NCI-H2081 (cell line): ENCODE measurements around the gene KRT81.
A peak's percentile ranks its signal among the peaks of the same experiment; 100 is the strongest.
"Not testable (repeated sequence)": the region's sequence is repeated elsewhere in the genome, so short reads cannot be mapped to it uniquely, and the experiment has no call there.

ENCODE experiments used
- DNase-seq, 2 experiments: peaks; one replicate each; lab custom pipeline; 2025; lab: John Stamatoyannopoulos, UW

Gene KRT81

GRCh38 chr12:52253391-52254179 is 37.7 kb downstream of the KRT81 start:
- no peak for DNase-seq

DNA sequence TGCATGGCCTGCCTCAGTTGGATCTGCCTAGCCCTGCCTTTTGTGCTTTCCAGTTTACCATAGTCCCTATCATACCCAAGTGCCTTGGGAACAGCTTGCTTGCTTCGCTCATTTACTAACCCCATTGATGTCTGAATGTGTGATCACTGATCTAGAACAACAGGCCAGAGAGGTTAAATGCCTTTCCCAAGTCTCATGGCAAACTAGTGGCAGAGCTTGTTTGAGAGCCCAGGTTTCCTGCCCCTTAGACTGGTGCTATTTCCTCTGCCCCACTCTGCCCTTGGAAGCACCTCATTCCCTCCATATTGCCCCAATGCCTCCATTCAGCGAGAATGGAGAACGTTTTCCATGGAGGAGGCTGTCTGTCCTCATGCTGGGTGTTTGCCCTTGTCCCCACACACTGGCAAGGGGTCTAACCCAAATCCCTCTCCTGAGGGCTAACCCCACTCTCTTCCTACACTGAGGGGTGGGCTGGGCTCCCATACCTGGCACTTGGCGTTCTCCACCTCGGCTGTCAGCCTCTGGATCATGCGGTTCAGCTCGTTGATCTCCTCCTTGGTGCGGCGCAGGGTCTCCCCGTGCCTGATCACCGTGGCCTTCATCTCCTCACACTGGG is 38.5 kb downstream of the KRT81 start:
- no peak for DNase-seq

- not testable (repeated sequence) for DNase-seq
Measured at GRCh38 chr12:52252175-52252615, 39.1 kb downstream of the KRT81 start.

DNA sequence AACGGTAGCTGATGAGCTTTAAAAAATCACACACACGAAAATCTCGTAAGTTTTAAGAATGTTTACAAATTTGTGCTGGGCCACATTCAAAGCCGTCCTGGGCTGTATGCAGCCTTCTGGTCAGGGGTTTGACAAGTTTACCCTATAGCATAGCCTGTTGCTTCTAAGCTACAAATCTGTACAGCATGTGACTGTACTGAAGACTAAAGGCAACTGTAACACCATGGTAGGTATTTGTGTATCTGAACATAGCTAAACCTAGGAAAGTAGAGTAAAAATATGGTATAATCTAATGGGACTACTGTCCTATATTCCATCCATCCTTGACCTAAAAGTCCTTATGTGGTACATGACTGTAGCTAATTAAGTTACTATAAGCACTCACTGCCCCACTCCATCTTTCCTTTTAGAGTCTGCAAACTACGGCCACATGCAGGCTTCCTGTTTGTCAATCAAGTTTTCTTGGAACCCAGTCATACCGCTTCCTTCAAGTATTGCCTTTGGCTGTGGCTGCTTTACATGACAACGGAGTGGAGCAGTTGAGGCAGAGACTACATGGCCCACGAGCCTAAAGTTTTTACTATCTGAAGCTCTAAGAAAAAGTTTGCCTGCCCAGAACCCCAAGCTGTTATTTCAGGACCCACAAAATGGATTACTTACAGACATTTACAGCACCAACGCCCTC is 39.8 kb downstream of the KRT81 start:
- DNase-seq: no peak

- no peak for DNase-seq
Measured at GRCh38 chr12:52250048-52250990, 41.0 kb downstream of the KRT81 start.

DNA sequence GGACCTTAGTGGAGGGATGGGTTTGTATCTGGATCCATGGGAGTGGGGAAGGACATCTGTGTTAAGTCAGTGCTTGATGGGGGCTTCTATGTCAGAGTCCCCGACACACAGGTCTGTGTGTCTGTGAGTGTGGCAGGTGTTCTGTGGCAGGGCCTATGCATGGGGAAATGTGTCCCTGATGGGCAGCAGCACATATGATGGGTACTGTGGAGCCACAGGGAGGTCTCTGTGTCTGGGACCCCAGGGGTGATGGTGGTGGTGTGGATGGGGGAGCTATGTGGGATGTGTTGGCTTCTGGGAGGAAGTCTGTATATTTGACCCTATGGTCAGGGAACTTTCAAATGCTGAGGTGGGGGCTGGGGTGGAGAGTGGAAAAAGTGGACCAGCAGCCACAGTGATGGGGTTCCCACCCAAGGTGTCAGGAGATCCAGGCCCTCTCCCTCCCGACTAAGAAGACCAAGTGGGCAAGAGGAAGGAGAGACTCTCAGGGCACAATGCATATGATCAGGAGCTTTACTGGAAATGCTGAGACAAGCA is 41.8 kb downstream of the KRT81 start:
- no peak for DNase-seq

DNA sequence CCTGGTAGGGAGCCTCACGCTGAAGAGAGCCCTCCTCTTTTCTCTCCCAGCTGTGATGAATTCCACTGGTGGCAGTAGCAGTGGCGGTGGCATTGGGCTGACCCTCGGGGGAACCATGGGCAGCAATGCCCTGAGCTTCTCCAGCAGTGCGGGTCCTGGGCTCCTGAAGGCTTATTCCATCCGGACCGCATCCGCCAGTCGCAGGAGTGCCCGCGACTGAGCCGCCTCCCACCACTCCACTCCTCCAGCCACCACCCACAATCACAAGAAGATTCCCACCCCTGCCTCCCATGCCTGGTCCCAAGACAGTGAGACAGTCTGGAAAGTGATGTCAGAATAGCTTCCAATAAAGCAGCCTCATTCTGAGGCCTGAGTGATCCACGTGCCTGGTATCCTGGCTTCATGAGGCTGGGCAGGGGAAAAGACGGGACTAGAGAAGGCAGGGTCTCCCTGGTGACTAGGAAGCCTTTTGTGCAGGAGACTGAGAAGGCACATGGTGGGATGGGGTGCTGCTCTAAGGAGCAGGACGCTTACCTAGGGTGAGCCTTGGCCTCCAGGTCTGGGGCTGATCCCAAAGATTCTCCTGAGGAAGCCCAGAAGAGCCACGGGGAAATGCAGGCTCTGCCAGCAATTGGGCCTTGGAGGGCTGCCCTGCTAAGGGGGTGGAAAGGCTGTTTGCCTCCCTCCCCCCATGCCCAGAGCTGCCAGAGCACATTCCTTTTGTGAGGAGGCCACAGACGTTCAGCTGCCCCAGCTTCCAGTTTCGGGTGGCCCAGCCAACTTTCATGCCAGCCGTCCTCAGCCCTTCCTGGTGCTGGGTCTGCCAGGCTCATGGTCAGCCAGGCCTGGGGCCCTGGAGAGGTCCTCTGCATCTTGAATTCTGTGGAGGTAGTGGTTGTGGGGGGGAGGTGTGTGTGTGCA is 42.5 kb downstream of the KRT81 start:
- DNase-seq: peak in 1 of 2 experiments; percentile 22

DNA sequence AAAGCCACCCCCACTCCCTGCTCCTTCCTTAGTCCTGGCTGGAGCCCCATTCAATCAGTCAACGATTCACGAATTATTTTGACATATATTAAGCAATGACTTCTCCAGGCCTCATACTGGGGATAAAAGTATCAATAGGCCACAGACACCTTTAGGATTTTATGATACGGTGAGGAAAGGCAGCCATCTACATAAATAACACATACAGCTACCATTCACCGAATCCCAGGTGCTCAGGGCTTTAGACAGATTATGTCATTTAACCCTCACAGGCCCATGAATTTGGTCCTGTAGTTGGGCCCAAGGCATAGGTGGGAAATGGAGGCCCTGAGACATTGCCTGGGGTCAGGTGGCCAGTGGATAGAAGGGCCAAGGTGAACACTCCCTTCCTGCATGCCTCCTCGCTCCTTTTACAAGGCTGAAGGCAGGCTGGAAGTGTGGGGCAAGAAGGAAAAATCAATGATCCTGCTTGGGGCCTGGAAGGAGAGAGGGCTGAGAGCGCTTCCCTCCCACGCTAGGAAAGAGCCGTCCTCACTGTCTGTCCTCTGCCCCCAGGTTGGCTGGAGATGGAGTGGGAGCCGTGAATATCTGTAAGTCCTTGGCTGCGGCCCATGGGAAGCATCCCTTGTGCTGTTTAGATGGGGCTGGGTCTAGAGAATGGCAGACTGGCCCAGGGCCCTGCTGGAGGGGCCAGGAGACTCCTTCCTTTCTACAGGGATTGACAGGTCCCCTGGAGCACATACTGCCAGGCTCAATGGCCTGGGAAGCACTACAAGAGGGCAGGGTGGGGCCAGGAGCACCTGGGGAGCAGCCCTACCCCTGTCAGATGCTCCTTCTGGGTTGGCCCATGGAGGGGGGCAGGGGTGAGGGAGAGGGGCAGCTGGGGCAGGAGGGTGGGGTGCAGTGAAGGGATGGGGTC is 43.5 kb downstream of the KRT81 start:
- no peak for DNase-seq

DNA sequence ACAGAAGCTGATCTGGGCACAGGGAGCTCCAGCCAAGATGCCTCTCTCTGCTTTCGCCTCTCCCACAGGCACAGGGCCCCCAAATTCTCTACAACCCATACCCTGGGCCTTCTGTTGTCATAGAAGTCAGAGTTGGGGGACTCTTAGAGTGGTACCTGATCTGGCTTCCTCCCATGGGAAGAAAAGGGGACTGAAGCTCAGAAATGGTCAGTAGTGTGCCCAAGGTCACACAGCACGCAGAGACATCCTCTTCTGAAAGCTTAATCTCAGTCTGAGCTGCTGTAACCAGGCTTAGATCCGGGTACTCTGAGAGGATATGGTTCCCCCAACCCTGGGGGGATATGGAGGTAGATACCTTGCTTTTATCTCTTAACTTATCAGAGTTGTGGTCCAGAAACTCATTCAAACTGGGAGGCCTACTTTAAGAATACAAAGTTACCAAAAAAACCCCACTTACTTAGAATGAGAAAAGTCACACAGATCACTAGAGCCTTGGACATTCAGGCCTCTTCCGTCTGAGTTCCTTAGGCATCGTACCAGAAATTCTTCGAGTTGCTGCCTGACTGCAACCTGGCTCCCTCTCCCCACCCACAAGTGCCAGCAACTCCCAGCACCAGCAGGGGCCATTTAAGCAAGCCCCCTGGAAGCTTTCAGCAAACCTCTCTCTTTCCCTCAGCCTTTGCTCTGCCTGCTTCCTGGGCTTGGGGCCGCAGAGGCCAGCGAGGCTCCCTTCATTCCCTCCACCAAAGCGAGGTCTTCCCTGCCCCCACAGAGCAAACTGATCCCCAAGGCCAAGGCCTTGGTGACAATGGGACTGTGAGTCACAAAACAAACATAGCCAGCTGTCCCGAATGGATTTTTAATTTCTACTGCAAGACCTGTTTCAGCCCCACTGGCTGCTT is 44.4 kb downstream of the KRT81 start:
- peak; percentile 69 to 82 for DNase-seq

GRCh38 chr12:52245962-52246569 is 45.3 kb downstream of the KRT81 start:
- DNase-seq: no peak

- DNase-seq: peak in 1 of 2 experiments; percentile 23
Measured at GRCh38 chr12:52245259-52245961, 45.9 kb downstream of the KRT81 start.

GRCh38 chr12:52244615-52244994 is 46.7 kb downstream of the KRT81 start:
- no peak for DNase-seq

- DNase-seq: peak; percentile 73 to 88
Measured at GRCh38 chr12:52243856-52244614, 47.3 kb downstream of the KRT81 start.

DNA sequence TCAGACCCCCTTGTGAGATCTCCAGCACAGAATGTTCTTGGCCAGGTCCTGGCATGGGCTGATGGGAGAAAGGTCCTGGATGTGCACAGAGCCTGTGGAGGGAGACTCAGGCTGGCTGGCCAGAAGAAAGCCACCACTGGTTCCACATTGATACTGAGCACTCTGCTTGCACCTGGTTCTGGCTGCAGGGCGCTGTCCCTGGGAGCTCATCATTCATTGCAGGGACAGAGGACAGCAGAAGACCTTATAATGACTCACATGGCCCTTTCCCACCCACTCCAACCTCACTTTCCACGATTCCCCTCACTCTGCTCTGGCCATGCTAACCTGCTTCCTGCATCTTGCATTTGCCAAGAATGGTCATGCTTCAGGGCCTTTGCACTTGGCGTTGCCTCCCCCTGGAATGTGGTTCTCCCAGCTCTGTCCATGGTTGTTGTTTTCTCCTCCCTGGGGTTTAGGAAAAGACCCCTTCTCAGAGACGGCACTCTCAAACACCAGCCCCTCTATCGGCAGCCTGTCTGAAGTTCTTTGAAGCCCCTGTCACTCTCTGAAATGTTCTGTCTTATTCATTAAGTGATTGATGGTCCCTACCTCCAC is 48.0 kb downstream of the KRT81 start:
- peak in 1 of 2 experiments; percentile 29 for DNase-seq

DNA sequence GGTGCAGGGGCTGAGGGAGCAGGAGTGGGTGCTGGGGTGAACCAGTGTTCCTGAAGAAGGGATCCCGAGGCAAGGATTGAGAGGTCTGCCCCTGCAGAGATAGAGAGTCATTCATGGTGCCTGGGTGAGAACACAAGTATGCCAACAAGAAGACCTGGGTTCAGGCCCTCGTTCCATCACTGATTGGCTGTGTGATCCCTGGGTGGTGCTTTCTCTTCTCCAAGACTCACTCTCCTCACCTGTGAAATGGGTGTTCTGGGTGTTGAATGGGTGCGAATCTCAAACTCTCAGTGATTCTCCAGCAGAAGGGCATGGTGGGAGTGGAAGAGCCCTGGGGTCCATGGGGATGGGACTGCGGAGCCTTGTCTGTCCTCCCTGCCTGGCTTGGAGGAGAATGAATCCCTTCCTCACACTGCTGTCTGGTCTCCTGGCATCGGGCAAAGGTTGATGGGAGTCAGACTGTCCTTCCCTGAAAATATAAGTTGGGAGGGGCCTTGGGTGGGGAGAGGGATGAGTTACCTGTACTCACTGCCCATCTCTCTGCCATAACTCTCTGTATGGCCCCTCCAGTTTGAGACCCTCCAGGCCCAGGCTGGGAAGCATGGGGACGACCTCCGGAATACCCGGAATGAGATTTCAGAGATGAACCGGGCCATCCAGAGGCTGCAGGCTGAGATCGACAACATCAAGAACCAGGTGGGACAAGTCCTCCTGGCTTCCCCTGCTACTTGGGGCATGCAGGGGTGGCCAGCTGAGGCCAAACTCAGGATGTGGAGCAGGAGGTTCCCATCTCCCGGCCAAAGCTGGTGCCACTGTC is 48.7 kb downstream of the KRT81 start:
- no peak for DNase-seq
